HEK293T (cell line): Measurements from ENCODE around the gene LMTK2.

Experiments
- FOXA1 ChIP-seq: fragments of 450-650 bp; IDR thresholded peaks from 2 replicates; pipeline ENCODE4 v1.6.1; 2016; ENCODE audit warnings: mild to moderate bottlenecking
- FOXM1 ChIP-seq: fragments of 450-650 bp; IDR thresholded peaks from 2 replicates; pipeline ENCODE4 v1.6.1; 2017; ENCODE audit warnings: mild to moderate bottlenecking, borderline replicate concordance

DNA sequence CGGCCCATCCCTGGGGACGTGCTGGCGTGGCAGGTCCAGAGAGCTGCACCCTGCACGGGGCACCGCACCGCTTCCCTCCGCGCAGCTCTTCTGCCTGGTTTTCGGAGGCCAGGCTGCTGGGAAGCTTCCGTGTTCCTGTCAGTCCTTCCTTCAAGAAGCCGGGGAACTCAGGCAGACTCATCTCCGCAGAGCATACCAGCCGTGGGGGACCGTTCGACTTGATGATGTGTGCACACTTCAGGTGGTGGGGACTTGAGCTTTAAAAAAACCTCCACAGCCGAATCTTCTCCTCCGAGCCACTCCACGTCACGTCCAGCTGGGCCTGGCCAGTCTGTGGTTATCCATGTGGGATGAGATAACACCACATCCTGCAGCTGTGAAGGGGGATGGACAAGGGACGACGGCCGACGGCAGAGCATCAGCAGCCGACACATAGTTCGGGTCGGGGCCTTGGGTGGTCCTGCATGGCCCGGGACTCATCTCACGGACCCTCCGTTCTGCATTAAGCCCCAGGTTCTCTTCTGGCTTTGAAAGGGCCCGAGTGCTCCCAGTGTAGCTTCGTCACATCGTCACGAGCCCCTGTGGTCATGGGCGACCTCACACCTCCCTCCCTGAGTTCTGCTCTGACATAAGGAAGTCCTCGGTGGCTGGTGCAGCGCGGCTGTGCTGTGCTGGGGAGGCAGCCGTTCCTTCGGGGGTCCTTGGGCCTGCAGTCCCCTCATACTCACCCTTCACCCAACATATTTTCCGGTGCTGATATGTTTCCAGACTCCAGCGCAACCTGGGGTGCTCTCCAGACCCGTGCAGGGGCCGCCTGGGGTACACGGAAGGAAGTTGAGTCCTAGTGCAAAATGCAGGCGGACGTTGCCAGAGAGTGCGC lies 100.0 kb downstream of the LMTK2 start:
- TF ChIP-seq FOXA1 (no peak), FOXM1 (no peak)
